Fibroblast of skin of right quadriceps (primary cell): ENCODE results near the gene MARCKS.
A peak's percentile ranks its signal among the peaks of the same experiment; 100 is the strongest.

ENCODE experiments used
- DNase-seq: peaks from one replicate; pipeline ENCODE4 v3.0.0-alpha.2; 2013

MARCKS gene

GRCh38 chr6:113856625-113857555 is at the start of gene MARCKS:
Gene MARCKS, plus strand, starts transcription at chr6:113857345. Its CDS starts 401 bp downstream, at chr6:113857746.
- DNase-seq = peak; percentile 95

GRCh38 chr6:113809826-113810225 is 47.3 kb upstream of the MARCKS start:
- no peak for DNase-seq

- DNase-seq = peak; percentile 92
Observed at GRCh38 chr6:113813142-113813541, 44.0 kb upstream of the MARCKS start.

DNA sequence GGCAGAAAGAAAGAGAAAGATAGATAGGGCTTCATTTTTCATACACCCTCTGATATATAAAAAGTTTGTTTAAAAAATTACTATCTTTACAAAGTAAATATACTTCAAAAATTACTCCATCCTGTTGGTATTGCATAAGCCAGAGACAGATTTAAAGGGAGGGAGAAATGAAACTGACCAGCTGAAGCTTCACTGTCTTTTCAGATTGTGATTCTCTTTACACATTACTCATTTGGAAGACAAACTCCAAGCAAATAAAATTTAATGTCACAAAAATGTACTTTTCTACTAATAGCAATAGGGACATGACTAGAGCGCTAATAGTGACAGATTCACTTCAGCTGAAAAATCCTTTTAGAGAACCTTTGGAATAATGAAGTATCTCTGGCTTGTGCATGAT is 38.6 kb upstream of the MARCKS start:
- no peak for DNase-seq

GRCh38 chr6:113819169-113819830 is 37.8 kb upstream of the MARCKS start:
- DNase-seq = no peak

DNA sequence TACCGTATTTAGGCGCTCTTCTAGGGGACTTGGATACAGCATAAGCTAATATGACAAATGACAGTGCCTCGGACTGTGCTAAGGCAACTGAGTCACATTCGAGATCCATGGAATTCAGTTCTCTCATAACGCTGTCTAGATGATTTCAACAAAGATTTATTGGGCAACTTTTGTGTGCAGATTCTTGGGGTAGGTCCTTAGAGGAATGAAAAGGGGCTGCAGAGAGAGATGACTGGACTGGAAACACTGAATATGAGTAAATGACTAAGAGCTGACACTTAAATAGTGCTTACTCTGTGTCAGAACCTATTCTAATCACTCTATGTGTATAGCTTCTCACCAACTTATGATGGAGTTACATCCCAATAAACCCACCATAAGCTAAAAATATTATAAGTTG is 36.4 kb upstream of the MARCKS start:
- peak; percentile 45 for DNase-seq

- no peak for DNase-seq
Observed at GRCh38 chr6:113821445-113821844, 35.7 kb upstream of the MARCKS start.

- DNase-seq = no peak
Observed at GRCh38 chr6:113823916-113824315, 33.2 kb upstream of the MARCKS start.

- no peak for DNase-seq
Observed at GRCh38 chr6:113824411-113824810, 32.7 kb upstream of the MARCKS start.

DNA sequence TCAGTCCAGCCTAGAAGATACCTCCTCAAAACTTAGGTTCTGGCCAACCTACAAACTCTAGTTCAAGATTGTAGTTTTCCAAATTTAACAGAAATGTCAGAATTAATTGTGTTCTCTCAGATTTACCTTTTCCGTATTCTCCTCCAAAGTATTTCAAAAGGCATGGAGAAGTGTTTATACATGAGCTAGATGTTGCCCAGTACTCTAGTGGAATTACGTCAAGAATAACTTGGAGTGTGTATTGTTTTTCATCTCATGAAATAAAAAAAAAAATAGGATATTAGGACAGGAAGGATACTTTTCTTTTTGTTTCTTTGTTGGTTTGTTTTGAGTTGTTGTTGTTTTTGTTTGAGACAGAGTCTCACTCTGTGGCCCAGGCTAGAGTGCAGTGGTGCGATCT is 32.3 kb upstream of the MARCKS start:
- no peak for DNase-seq

- peak; percentile 88 for DNase-seq
Observed at GRCh38 chr6:113825781-113826180, 31.4 kb upstream of the MARCKS start.

DNA sequence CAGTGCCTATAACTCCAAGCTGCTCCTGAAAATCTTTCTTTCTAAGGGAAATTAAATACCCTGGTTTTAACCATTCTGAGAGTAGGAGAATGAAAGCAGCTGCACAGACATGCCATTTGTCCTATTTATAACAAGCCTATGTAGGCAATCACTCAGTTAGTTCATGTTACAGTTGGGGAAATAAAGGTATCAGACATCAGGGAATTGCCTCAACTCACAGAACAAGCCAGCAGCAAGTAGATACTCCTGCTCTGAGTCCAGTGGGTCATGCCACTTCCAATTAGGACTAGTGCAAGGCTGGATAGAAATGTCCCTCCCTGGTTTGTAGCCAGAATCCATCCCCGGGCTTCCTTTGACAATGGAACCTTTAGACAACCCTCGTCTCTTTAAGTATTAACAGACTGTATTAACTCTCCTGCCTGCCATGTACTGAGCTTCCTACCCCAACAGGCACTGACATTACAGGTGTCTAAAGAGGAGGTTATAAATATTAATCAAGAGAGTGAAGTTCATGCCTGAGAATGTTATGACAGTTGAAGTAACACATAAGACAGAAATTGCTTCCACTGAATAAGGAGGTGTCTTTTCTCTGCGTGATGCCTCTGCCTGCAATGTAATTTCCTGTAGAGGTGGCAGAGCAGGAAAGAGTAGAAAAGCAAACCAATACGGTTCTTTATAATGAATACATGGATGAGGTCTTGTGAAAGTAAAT is 28.0 kb upstream of the MARCKS start:
- no peak for DNase-seq

GRCh38 chr6:113829696-113830045 is 27.5 kb upstream of the MARCKS start:
- DNase-seq = peak; percentile 85

DNA sequence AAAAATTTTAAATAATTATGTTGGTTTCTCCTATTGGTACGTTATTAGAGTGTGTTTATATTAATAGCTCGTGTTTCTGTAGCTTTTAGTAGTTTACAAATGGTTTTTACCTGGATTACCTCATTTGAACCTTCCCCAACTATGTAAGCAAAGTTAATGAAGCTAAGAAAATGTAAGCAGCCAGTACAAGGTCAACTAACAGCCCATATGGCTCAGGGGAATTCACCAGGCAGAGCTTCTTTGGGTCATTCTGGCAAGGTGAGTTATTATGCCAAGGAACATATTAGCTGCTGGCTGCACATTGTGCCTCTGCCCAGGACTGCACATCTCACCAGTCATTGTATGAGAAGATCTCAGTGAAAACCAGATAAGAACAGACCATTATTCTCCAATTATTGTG is 27.0 kb upstream of the MARCKS start:
- no peak for DNase-seq

- peak; percentile 90 for DNase-seq
Observed at GRCh38 chr6:113833537-113833936, 23.6 kb upstream of the MARCKS start.

- DNase-seq = no peak
Observed at GRCh38 chr6:113837170-113837569, 20.0 kb upstream of the MARCKS start.

DNA sequence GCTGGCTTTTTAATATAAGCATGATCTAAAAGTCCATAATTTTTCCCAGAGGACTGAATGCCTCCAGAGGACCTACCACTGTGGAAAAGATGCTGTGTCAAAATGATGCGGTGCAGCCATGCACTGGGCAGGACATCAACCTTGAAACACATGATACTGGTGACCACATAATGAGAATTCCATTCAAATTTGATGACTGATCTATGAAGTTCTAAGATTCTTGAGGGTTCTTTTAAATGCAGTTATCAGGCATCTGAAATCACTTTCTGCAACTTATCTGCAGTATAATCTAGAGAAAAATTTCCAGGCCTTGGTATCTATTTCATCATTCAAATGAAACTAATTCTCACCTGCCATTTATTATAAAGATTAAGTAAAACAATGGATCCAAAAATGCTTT is 15.0 kb upstream of the MARCKS start:
- peak; percentile 85 for DNase-seq

GRCh38 chr6:113843500-113844073 is 13.6 kb upstream of the MARCKS start:
- no peak for DNase-seq

DNA sequence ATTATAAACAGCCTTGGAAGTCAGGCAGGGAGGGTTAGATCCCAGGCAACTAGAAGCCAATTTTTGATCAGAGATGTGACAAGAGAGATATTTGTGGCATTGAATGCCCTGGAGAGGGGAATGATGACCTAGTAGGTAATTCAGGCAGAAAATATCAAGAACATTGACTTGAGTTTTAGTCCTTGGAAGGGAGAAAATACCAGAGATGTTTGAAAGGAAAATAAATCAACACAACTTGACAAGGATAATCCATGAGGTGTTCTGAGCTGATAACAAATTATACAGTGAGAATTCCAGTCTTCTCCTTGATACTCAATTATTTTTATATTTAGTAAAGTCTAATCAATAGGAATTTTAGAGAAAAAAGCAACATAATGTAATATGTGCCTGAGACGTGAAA is 10.6 kb upstream of the MARCKS start:
- no peak for DNase-seq

- DNase-seq = peak; percentile 78
Observed at GRCh38 chr6:113847447-113847846, 9.7 kb upstream of the MARCKS start.

DNA sequence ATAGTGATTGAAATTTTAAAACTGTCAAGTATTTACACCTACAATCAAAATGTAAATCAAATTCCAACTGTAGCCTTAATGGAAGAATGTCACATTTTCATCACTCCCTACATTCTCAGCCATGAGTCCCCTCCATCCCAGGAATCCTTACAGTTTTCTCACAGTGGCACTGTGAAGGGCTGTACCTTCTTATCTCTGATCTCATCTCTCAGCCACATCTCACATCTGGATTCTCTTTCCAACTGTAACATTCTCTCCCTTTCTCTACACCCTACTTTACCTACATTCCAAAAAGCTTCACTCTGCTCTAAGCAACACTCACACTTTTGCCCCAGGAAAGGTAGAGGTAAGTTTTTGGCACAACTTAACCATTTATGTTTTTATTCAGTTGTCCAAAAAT is 8.9 kb upstream of the MARCKS start:
- no peak for DNase-seq

DNA sequence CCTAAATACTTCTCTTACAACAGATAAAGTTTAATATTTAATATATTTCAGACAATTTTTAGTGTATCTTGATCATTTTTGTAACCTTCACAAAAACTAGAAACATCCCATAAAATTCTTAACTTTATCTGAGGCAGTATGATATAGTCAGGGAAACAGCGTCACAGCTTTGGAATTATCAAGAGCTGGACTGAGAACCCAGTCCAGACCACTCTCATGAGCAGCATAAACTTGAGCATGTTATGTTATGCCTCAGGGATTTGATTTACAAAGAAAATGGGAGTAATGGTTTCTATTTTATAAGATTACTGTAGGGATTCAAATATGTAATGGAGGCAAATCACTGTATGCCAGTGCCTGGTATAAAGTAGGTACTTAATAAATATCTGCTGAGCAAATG is 8.3 kb upstream of the MARCKS start:
- no peak for DNase-seq

GRCh38 chr6:113853252-113853651 is 3.9 kb upstream of the MARCKS start:
- no peak for DNase-seq
